Esophagus muscularis mucosa (tissue), 4 donors: Measurements from ENCODE around the gene MAD2L2. TPM values are rescaled to one million over a fixed set of nuclear protein-coding genes. Genes with fewer than 3 reads are reported as not detected.

Experiments used
- DNase-seq: peaks from one replicate; pipeline ENCODE4 v3.0.0-alpha.2; 2017; ENCODE audit errors: extremely low spot score
- H3K27ac ChIP-seq, 4 donors: fragments of 200-600 bp; sonication (generic); replicated peaks in 1 of 4; 1 replicate in 3 of 4; 2 replicates in 1 of 4; pipeline ENCODE4 v1.5.1; 2016 to 2019; ENCODE audit warnings: mild to moderate bottlenecking in 1 of 4
- H3K27me3 ChIP-seq, 4 donors: fragments of 200-600 bp; sonication (generic); one replicate each; pipeline versions ENCODE4 v1.5.1 to v1.6.0; 2016 to 2019
- H3K36me3 ChIP-seq, 4 donors: fragments of 200-600 bp; sonication (generic); one replicate each; pipeline ENCODE4 v1.5.1; 2016 to 2019
- H3K4me1 ChIP-seq, 4 donors: fragments of 200-600 bp; sonication (generic); one replicate each; pipeline ENCODE4 v1.5.1; 2016 to 2019
- H3K4me3 ChIP-seq, 4 donors: fragments of 200-600 bp; sonication (generic); 1 replicate in 2 of 4; 2 replicates in 2 of 4; pipeline ENCODE4 v1.5.1; 2016 to 2019; ENCODE audit warnings: mild to moderate bottlenecking in 4 of 4, moderate library complexity in 1 of 4
- H3K9me3 ChIP-seq, 4 donors: fragments of 200-600 bp; sonication (generic); 1 replicate in 3 of 4; 2 replicates in 1 of 4; pipeline ENCODE4 v1.5.1; 2016 to 2019
- EP300 ChIP-seq: sonication (generic); formaldehyde crosslinking; IDR thresholded peaks from one replicate; pipeline ENCODE4 v1.6.1; 2017; ENCODE audit warnings: antibody characterized with exemption
- POLR2A ChIP-seq: fragments of 450-650 bp; IDR thresholded peaks from one replicate; pipeline ENCODE4 v1.6.1; 2017; ENCODE audit warnings: antibody characterized with exemption, moderate library complexity, mild to moderate bottlenecking, low read depth
- POLR2AphosphoS5 ChIP-seq, 2 donors: sonication (generic); formaldehyde crosslinking; IDR thresholded peaks; one replicate each; pipeline ENCODE4 v1.6.1; 2017; ENCODE audit warnings: antibody characterized with exemption in 2 of 2
- WGBS: methylation state at CpG from one replicate; pipeline ENCODE4 v1.1.5; 2018; 5-methylcytosine and 5-hydroxymethylcytosine counted together
- intact Hi-C: fragments of 100-400 bp; cut with DNase I; formaldehyde crosslinking; loops from one replicate; pipeline ENCODE4 v1.15.1; 2023
- total RNA-seq, 4 donors: library from RNA; depleted of rRNA; stranded (reverse); fragments of >200 nt; gene quantifications; one replicate each; pipeline versions ENCODE4 v1.1.0 to v1.2.1, GENCODE V29; 2016
- TF ChIP-seq, protein P1 (sequence below), 3 experiments: fragments of 200-600 bp in 2 of 3; fragments of 450-650 bp in 1 of 3; sonication (generic) in 2 of 3; IDR thresholded peaks; one replicate each; pipeline ENCODE4 v1.5.1; 2017 to 2019; ENCODE audit warnings: antibody characterized with exemption in 3 of 3, mild to moderate bottlenecking in 2 of 3, moderate library complexity in 1 of 3

The MAD2L2 gene
- total RNA-seq, 4 donors from 2014 or later = 31.6 to 51.7 (median 42.4) TPM

- no peaks in the 10 kb centered on the region for H3K9me3 ChIP-seq
- H3K27me3 ChIP-seq = peaks cover 0 to 51% (median 9%) of the 10 kb centered on the region in 4 donors
- H3K4me1 ChIP-seq = peaks cover 39 to 58% (median 53%) of the 10 kb centered on the region in 4 donors
- WGBS = 26% methylated on average over 6 of the region's 47 CpGs
- DNase-seq = no peak
- no peak overlapping the region for H3K27ac ChIP-seq
- no peaks in the 10 kb centered on the region for H3K36me3 ChIP-seq
- H3K4me3 ChIP-seq = peak overlapping the region; percentile 25 to 49 (median 35)
- TF ChIP-seq POLR2A = no peak
- TF ChIP-seq, protein P1, sequence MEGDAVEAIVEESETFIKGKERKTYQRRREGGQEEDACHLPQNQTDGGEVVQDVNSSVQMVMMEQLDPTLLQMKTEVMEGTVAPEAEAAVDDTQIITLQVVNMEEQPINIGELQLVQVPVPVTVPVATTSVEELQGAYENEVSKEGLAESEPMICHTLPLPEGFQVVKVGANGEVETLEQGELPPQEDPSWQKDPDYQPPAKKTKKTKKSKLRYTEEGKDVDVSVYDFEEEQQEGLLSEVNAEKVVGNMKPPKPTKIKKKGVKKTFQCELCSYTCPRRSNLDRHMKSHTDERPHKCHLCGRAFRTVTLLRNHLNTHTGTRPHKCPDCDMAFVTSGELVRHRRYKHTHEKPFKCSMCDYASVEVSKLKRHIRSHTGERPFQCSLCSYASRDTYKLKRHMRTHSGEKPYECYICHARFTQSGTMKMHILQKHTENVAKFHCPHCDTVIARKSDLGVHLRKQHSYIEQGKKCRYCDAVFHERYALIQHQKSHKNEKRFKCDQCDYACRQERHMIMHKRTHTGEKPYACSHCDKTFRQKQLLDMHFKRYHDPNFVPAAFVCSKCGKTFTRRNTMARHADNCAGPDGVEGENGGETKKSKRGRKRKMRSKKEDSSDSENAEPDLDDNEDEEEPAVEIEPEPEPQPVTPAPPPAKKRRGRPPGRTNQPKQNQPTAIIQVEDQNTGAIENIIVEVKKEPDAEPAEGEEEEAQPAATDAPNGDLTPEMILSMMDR (IDR thresholded peaks at IDR 0.05) = peak; percentile 71 to 80 (median 78)
- peak in 1 of 2 donors; percentile 42 for TF ChIP-seq POLR2AphosphoS5 (IDR thresholded peaks at IDR 0.05)
- TF ChIP-seq EP300 = no peak
- intact Hi-C loops = loop anchor here (2.0 to 5.0 kb wide), 2 partner anchors 70 to 388 kb away; partner anchors contain the start of gene MTOR
Observed at GRCh38 chr1:11650331-11650991, 30.5 kb downstream of the MAD2L2 start.

- Histone ChIP-seq H3K27me3 (peaks cover 0 to 51% (median 9%) of the 10 kb centered on the region in 4 donors), H3K36me3 (no peaks in the 10 kb centered on the region), H3K27ac (no peak overlapping the region), H3K4me3 (peak overlapping the region; percentile 25 to 49 (median 35)), H3K4me1 (peaks cover 33 to 51% (median 47%) of the 10 kb centered on the region in 4 donors), H3K9me3 (no peaks in the 10 kb centered on the region)
- no peak for DNase-seq
- WGBS = 35% methylated on average over 17 of the region's 21 CpGs
- intact Hi-C loops = loop anchor here (2.0 to 5.0 kb wide), 2 partner anchors 71 to 387 kb away; partner anchors contain the start of gene MTOR
- TF ChIP-seq, protein P1 (IDR thresholded peaks at IDR 0.05) = no peak
- no peak for TF ChIP-seq POLR2AphosphoS5 (IDR thresholded peaks at IDR 0.05)
- no peak for TF ChIP-seq POLR2A
- TF ChIP-seq EP300 = no peak
Observed at GRCh38 chr1:11649624-11650330, 31.2 kb downstream of the MAD2L2 start.

- 14% methylated on average over 9 of the region's 9 CpGs for WGBS
- DNase-seq = no peak
- Histone ChIP-seq H3K4me3 (peak overlapping the region in 3 of 4 donors; percentile 5 to 27 (median 15)), H3K27me3 (peaks cover 0 to 51% (median 9%) of the 10 kb centered on the region in 4 donors), H3K4me1 (peaks cover 31 to 48% (median 43%) of the 10 kb centered on the region in 4 donors), H3K36me3 (no peaks in the 10 kb centered on the region), H3K9me3 (no peaks in the 10 kb centered on the region), H3K27ac (no peak overlapping the region)
- intact Hi-C loops = no loop called here
- no peak for TF ChIP-seq EP300
- no peak for TF ChIP-seq POLR2AphosphoS5 (IDR thresholded peaks at IDR 0.05)
- TF ChIP-seq, protein P1 (IDR thresholded peaks at IDR 0.05) = no peak
- TF ChIP-seq POLR2A = no peak
Observed at GRCh38 chr1:11649237-11649623, 31.7 kb downstream of the MAD2L2 start.

GRCh38 chr1:11648732-11649158, 32.2 kb downstream of the MAD2L2 start:
- H3K36me3 ChIP-seq = no peaks in the 10 kb centered on the region
- no peak for DNase-seq
- intact Hi-C loops = no loop called here
- peak overlapping the region in 3 of 4 donors; percentile 5 to 27 (median 15) for H3K4me3 ChIP-seq
- peaks cover 27 to 43% (median 38%) of the 10 kb centered on the region in 4 donors for H3K4me1 ChIP-seq
- H3K27ac ChIP-seq = no peak overlapping the region
- 10% methylated on average over 2 of the region's 30 CpGs for WGBS
- no peaks in the 10 kb centered on the region for H3K9me3 ChIP-seq
- peaks cover 0 to 55% (median 9%) of the 10 kb centered on the region in 4 donors for H3K27me3 ChIP-seq
- TF ChIP-seq EP300 (no peak), POLR2A (no peak), POLR2AphosphoS5 (IDR thresholded peaks at IDR 0.05) (no peak)
- TF ChIP-seq, protein P1 (IDR thresholded peaks at IDR 0.05) = no peak
